ENCODE results near the gene CPPED1. TPM values are rescaled to one million over a fixed set of nuclear protein-coding genes. Genes with fewer than 3 reads are reported as not detected.

Gene CPPED1
- total RNA-seq, 1 experiment from 2014 or later, result 8.1 TPM

- BruUV-seq (replicated peaks), result no TSS peak
- H3K27ac ChIP-seq (ENCODE audit: low read depth, low read length), result peak overlapping the region; percentile 11; the same call in 1 of the 2 replicates
- intact Hi-C loops (cut with micrococcal nuclease), result loop anchor here (2.0 kb wide), 1 partner anchor 189 kb away; the partner anchor contains the start of gene CPPED1
These were observed 189.6 kb downstream of the CPPED1 start for GRCh38 chr16:12613992-12614661.

More at GRCh38 chr16:12613992-12614661, 189.6 kb downstream of the CPPED1 start:
- Histone ChIP-seq H2AFZ (ENCODE audit: low read depth, low read length, poor library complexity, severe bottlenecking) (no peak overlapping the region), H3K9me2 (ENCODE audit: insufficient read depth) (no peaks in the 10 kb centered on the region), H3K27me3 (ENCODE audit: insufficient read depth, low read length) (no peaks in the 10 kb centered on the region), H3K4me3 (replicated peaks in 1 of 2; ENCODE audit: low read depth in 1 of 2, low read length in 2 of 2) (peak overlapping the region in 1 of 2 experiments; percentile 40; a peak in 1 of 4 replicates), H3K9me3 (ENCODE audit: control insufficient read depth in 1 of 2, insufficient read depth in 1 of 2, low read depth in 1 of 2, low read length in 2 of 2) (no peaks in the 10 kb centered on the region), H3K79me2 (ENCODE audit: insufficient read depth, low read length) (no peaks in the 10 kb centered on the region), H3K36me3 (ENCODE audit: control insufficient read depth in 1 of 2, insufficient read depth in 2 of 2, low read length in 2 of 2) (no peaks in the 10 kb centered on the region), H4K20me1 (ENCODE audit: insufficient read depth) (no peaks in the 10 kb centered on the region), H3K9ac (ENCODE audit: low read length) (peak overlapping the region; percentile 44), H3K4me1 (ENCODE audit: control insufficient read depth in 1 of 2, insufficient read depth in 2 of 2, low read length in 2 of 2) (peaks cover 32 to 63% of the 10 kb centered on the region in 2 experiments), H3K4me2 (ENCODE audit: low read length) (peak overlapping the region; percentile 73)
- ATAC-seq (no peak), DNase-seq (ENCODE audit: low read depth, low spot score) (no peak)
- ChIA-PET RAD21 (ENCODE audit: low non-redundant PET in 1 of 2, low total read pairs in 2 of 2, uncharacterized antibody in 2 of 2, unreplicated experiment in 2 of 2) (no interaction called here), POLR2A (interaction anchor here (0.6 kb wide), 1 partner anchor 9 kb away, joined by 3 read pairs; no protein-coding TSS in a partner anchor), CTCF (no interaction called here)
- TF ChIP-seq CBX3 (IDR thresholded peaks at IDR 0.05; ENCODE audit: low read depth) (no peak), SRF (IDR thresholded peaks at IDR 0.05; ENCODE audit: low read depth) (no peak), SP1 (IDR thresholded peaks at IDR 0.05; ENCODE audit: low read depth) (no peak), JUND (IDR thresholded peaks at IDR 0.05) (no peak), EZH2 (IDR thresholded peaks at IDR 0.05) (no peak), ZNF274 (IDR thresholded peaks at IDR 0.05; ENCODE audit: low read depth, low read length) (no peak), MAX (IDR thresholded peaks at IDR 0.05) (no peak), YY1 (IDR thresholded peaks at IDR 0.05; ENCODE audit: extremely low read depth, insufficient replicate concordance, low read depth, low read length) (no peak), FOSL1 (IDR thresholded peaks at IDR 0.05; ENCODE audit: low read depth) (no peak), ELF1 (IDR thresholded peaks at IDR 0.05; ENCODE audit: borderline replicate concordance, low read depth) (no peak), ATF3 (IDR thresholded peaks at IDR 0.05) (no peak), POLR2AphosphoS5 (IDR thresholded peaks at IDR 0.05; ENCODE audit: low read depth, low read length) (no peak), RAD21 (IDR thresholded peaks at IDR 0.05; ENCODE audit: low read depth) (no peak), SIN3A (IDR thresholded peaks at IDR 0.05; ENCODE audit: low read depth) (no peak), EGR1 (IDR thresholded peaks at IDR 0.05; ENCODE audit: low read depth) (no peak), EZH2phosphoT487 (IDR thresholded peaks at IDR 0.05; ENCODE audit: borderline replicate concordance) (no peak)
- TF ChIP-seq, protein P1, sequence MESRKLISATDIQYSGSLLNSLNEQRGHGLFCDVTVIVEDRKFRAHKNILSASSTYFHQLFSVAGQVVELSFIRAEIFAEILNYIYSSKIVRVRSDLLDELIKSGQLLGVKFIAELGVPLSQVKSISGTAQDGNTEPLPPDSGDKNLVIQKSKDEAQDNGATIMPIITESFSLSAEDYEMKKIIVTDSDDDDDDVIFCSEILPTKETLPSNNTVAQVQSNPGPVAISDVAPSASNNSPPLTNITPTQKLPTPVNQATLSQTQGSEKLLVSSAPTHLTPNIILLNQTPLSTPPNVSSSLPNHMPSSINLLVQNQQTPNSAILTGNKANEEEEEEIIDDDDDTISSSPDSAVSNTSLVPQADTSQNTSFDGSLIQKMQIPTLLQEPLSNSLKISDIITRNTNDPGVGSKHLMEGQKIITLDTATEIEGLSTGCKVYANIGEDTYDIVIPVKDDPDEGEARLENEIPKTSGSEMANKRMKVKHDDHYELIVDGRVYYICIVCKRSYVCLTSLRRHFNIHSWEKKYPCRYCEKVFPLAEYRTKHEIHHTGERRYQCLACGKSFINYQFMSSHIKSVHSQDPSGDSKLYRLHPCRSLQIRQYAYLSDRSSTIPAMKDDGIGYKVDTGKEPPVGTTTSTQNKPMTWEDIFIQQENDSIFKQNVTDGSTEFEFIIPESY (IDR thresholded peaks at IDR 0.05; ENCODE audit: extremely low read depth, insufficient replicate concordance, low read length), result no peak
- TF ChIP-seq, protein P2, sequence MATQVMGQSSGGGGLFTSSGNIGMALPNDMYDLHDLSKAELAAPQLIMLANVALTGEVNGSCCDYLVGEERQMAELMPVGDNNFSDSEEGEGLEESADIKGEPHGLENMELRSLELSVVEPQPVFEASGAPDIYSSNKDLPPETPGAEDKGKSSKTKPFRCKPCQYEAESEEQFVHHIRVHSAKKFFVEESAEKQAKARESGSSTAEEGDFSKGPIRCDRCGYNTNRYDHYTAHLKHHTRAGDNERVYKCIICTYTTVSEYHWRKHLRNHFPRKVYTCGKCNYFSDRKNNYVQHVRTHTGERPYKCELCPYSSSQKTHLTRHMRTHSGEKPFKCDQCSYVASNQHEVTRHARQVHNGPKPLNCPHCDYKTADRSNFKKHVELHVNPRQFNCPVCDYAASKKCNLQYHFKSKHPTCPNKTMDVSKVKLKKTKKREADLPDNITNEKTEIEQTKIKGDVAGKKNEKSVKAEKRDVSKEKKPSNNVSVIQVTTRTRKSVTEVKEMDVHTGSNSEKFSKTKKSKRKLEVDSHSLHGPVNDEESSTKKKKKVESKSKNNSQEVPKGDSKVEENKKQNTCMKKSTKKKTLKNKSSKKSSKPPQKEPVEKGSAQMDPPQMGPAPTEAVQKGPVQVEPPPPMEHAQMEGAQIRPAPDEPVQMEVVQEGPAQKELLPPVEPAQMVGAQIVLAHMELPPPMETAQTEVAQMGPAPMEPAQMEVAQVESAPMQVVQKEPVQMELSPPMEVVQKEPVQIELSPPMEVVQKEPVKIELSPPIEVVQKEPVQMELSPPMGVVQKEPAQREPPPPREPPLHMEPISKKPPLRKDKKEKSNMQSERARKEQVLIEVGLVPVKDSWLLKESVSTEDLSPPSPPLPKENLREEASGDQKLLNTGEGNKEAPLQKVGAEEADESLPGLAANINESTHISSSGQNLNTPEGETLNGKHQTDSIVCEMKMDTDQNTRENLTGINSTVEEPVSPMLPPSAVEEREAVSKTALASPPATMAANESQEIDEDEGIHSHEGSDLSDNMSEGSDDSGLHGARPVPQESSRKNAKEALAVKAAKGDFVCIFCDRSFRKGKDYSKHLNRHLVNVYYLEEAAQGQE (IDR thresholded peaks at IDR 0.05; ENCODE audit: low read depth), result no peak
- TF ChIP-seq, protein P3, sequence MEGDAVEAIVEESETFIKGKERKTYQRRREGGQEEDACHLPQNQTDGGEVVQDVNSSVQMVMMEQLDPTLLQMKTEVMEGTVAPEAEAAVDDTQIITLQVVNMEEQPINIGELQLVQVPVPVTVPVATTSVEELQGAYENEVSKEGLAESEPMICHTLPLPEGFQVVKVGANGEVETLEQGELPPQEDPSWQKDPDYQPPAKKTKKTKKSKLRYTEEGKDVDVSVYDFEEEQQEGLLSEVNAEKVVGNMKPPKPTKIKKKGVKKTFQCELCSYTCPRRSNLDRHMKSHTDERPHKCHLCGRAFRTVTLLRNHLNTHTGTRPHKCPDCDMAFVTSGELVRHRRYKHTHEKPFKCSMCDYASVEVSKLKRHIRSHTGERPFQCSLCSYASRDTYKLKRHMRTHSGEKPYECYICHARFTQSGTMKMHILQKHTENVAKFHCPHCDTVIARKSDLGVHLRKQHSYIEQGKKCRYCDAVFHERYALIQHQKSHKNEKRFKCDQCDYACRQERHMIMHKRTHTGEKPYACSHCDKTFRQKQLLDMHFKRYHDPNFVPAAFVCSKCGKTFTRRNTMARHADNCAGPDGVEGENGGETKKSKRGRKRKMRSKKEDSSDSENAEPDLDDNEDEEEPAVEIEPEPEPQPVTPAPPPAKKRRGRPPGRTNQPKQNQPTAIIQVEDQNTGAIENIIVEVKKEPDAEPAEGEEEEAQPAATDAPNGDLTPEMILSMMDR (IDR thresholded peaks at IDR 0.05 in 2 of 3, conservative IDR thresholded peaks at IDR 0.05 in 1 of 3; ENCODE audit: borderline replicate concordance in 1 of 3, insufficient read depth in 1 of 3, low read depth in 2 of 3, low read length in 2 of 3), result no peak
